GM21717 (cell line): Measurements from ENCODE around the gene SLC26A11.
A peak's percentile ranks its signal among the peaks of the same experiment; 100 is the strongest.
"Not testable (repeated sequence)": the region's sequence is repeated elsewhere in the genome, so short reads cannot be mapped to it uniquely, and the experiment has no call there.

ENCODE experiments used
- ATAC-seq: cut with Tn5 transposase; IDR thresholded peaks from one replicate; pipeline ENCODE4 v1.9.1; 2021; ENCODE audit warnings: mild to moderate bottlenecking, moderate library complexity; ENCODE audit not compliant: unreplicated experiment

The SLC26A11 gene

DNA sequence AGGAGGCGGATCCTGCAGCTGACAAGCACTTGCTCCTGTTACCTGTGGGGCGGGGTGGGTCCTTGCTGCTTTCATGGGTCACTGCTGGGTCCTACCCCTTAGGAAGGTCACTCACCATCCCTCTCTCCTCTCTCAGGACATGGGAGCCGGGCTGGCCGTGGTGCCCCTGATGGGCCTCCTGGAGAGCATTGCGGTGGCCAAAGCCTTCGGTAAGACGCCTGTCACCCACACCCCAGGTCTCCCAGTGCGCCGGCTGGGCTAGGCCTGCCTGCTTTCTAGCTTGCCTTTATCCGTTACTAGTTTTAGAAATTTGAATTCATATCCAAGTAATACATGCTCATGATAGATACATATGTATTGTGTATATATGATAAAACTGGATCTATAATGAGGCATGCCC lies 17.2 kb downstream of the SLC26A11 start:
- no peak for ATAC-seq

DNA sequence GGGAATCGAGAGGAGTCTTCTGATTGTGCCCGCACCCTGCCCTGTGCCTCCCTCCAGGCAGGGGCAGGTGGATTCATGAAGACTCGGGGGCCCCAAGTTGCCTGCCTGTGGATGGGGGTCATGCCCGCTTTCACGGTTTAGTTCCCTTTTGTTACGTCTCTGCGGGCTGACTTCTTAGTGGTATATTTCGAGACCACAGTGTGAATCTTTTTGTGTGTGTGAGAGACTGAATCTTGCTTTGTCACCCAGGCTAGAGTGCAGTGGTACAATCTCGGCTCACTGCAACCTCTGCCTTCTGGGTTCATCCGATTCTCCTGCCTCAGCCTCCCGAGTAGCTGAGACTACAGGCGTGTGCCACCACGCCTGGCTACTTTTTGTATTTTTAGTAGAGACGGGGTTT lies 22.3 kb downstream of the SLC26A11 start:
- no peak for ATAC-seq

DNA sequence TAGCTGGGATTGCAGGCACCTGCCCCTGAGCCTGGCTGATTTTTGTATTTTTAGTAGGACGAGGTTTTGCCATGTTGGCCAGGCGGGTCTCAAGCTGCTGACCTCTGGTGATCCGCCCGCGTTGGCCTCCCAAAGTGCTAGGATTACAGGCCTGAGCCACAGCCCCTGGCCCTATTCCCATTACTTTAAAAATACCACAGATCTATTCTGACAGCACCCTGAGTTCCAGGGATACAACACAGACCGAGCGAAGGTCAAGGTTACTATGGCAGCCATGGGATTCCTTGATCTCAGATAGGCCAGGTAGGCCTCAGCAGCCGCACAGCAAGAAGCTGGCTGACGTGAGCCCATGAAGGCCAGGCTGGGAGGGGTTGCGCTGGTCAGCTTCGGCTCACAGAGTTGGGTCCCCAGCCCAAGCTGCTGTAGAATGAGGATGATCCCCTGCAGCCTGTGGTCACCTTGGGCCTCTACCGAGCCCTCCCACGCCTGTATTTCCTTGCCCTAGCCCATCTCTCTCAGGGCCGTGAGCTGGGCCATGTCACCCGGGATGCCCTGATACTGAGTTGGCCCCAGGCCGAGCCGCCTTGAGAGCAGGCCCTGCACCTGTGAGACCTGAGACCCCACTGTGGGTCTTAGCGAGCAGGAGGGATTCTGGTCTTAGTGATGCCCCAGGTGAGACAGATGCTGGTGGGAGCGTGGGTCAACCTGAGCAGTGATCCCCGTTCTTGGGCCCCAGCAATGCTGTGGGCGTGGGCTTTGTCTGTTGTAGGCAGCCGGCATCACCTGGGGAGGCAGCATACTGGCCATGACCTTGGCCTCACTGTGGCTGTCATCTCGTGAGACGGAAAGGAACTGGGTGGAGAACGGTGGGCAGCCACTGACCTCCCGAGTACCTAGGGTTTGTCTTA lies 23.6 kb downstream of the SLC26A11 start:
- no peak for ATAC-seq

DNA sequence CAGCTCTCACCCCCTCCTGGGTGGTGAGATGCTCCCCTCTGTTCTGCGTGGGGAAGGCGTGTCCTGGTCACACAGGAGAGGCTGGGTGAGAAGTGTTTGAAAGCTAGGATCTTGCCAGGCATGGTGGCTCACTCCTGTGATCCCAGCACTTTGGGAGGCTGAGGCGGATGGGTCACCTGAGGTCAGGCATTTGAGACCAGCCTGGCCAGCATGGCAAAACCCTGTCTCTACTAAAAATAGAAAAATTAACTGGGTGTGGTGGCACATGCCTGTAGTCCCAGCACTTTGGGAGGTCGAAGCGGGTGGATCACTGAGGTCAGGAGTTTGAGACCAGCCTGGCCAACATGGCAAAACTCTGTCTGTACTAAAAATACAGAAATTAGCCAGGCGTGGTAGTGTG lies 24.2 kb downstream of the SLC26A11 start:
- ATAC-seq: not testable (repeated sequence)

DNA sequence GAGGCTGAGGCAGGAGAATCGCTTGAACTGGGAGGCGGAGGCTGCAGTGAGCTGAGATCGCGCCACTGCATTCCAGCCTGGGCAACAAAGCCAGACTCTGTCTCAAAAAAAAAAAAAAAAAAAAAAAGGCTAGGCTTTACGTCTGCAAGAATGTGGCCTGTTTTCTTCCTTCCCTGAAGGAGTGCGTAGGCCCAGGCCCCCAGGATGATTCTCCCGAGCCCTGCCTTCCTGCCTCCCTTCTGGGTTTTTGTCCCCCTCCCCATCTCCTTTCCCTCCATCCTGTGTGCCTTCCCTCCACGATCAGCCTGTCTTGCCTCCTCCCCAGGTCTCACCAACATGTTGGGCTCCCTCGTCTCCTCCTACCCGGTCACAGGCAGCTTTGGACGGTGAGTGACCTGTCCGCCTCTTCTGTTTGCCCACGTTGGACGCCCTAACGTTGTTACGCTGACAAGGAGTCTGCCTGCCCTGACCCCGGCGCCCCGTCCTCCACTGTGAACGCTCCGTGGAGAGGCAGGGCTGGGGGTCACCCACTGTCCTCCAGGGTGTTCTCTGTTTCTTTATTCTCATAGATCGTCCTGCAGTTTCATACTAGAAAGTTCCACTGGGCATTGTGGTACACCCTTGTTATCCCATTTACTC lies 24.8 kb downstream of the SLC26A11 start:
- ATAC-seq: no peak

DNA sequence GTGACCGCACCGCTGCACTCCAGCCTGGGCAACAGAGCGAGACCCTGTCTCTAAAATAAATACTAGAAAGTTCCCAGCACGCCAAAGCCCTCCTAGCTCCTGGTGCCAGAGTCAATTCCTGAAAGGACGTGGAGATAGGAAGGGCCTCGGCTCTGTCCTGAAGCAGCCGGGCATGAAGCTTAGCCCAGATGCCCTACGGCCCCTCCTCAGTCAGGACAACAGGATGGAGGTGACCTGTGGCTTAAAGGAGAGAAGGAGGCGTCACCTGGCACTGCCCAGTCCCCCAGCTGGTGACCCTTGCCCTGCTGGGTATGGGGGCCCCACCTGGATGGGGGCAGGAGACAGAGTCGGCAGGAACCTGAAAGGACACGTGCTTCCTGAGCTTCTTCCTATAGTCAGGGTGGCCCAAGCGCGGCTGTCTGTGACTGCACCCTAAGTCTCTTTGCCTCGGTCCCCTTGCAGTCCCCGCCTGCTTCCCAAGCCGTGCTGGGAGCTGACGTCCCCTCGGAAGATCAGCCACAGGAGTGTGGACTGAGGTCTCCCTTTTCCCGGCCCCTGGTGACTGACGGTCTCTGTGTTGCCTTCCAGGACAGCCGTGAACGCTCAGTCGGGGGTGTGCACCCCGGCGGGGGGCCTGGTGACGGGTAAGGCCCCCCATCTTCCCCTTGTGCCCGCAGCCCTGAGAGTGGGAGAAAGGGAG lies 25.5 kb downstream of the SLC26A11 start:
- ATAC-seq: no peak

DNA sequence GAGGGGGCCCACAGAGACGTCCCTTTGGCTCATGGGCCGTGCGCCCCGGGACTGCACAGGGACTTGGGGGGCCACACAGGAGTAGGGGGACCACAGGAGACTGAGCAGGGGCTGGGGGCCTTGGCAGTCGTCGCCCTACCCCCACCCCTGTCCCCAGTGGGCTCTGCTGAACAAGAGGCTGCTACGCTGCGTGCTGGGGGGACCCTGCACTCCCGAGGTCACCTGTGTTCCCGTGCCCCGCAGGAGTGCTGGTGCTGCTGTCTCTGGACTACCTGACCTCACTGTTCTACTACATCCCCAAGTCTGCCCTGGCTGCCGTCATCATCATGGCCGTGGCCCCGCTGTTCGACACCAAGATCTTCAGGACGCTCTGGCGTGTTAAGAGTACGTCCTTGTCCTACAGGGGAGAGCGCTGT lies 26.0 kb downstream of the SLC26A11 start:
- no peak for ATAC-seq

DNA sequence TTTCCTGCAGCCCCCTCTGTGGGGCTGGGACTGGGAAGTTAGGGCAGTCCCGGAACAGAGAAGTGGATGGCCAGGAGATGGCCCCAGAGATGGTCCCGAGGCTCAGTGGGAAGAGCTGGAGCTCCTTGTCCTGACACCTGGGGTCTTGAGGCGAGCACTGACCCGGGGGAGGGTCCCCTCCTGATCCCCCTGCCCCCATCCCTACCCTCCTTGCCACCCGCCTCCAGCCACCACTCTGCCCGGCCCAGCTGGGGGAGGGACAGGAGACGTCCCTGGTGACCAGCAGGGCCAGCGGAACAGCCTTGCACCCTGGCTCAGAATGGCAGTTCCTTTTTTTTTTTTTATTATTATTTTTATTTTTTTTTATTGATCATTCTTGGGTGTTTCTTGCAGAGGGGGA lies 26.5 kb downstream of the SLC26A11 start:
- no peak for ATAC-seq

DNA sequence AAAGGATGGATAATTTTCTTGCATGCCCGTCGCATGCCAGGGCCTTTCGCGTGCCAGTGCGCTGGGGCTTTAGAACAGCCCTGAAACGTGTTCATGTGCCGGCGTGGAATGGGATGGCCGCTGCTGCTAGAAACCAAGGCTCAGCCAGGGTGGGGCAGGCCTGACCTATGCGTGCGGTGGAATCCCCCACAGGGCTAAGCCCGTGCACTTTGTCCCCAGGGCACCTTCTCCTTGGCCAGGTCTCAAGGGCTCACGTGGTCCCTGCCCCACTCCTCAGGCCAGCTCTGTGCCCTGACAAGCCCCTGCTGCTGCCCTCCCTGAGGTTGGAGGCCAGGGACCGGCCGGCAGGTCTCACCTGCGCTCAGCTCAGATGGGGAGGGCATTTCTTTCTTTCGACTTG lies 27.3 kb downstream of the SLC26A11 start:
- ATAC-seq: no peak

DNA sequence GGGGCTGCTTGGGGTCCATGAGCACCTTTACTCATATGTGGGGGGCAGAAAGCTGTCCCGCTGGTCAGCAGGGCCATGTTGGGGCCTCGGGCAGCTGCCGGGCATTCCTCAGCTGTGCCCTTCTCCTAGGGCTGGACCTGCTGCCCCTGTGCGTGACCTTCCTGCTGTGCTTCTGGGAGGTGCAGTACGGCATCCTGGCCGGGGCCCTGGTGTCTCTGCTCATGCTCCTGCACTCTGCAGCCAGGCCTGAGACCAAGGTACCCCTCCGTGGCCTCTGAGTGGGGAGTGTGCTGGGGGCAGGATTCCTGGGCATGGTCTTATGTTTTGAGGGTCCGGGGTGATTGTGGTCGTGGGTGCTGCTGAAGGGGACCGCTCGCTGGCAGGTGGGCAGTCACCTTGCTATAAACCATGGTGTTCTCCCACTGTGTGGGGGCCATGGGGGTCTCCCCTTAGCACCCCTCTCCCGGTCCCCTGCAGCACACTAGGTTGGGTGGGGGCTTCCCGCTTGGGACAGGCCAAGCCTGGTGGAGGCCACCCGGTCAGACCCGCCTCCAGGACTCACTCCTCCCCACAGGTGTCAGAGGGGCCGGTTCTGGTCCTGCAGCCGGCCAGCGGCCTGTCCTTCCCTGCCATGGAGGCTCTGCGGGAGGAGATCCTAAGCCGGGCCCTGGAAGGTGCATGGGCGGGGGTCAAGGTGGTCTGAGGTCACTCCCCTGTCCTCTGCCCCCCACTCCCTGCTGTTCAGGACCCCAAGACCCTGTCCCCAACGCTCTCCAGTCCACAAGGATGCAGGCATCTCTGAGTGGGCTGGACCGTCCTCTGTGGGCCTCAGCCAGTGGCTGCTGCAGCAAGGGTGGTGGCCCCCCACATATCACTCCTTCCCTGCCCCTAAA lies 28.0 kb downstream of the SLC26A11 start:
- no peak for ATAC-seq

DNA sequence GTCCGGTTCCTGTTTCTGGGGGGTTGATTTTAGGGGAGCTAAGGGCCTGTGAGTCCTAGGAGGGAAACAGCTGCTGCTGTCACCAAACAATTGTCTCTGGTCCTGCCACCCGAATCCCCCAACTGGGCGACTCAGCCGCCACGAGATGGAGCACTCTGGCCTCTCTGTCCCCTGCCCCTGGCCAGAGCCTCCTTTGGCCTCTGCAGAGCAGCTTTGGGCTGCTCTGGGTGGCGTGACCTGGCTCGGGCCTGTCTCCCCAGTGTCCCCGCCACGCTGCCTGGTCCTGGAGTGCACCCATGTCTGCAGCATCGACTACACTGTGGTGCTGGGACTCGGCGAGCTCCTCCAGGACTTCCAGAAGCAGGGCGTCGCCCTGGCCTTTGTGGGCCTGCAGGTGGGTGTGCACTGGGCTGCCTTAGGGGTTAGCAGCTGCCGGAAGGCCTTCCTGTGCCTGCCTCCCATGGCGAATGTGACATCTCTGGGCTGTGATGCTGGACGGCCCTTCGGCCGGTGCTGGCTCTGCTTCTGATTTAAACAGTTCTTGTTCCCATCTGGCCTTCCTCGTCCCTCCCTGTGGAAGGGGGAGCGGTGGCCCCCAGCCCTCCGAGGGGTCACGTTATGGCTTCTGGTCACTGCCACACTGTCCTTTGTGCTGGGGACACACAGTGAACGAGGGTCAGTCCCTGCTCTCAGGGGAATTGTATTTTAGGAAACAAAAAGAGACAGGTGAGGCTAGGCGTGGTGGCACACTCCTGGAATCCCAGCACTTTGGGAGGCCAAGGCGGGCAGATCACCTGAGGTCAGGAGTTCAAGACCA lies 28.9 kb downstream of the SLC26A11 start:
- ATAC-seq: no peak

DNA sequence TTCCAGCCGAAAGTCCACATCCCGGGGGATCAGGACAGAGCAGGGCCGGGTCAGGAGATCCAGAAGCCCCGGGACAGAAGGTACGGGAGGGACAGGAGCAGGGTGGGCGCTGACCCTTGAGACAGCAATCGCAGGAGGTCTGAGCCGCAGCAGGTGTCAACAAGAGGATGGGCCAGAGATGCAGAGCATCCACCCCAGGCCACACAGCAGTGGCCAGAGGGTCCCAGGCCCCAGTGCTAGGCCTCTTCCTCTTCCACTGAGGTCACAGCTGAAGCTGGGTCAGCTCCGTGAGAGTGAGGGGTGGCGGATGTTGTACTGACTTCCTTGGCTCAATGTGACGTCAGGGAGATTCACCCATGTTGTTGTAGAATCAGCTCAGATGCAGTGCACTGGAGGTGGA lies 31.7 kb downstream of the SLC26A11 start:
- no peak for ATAC-seq

DNA sequence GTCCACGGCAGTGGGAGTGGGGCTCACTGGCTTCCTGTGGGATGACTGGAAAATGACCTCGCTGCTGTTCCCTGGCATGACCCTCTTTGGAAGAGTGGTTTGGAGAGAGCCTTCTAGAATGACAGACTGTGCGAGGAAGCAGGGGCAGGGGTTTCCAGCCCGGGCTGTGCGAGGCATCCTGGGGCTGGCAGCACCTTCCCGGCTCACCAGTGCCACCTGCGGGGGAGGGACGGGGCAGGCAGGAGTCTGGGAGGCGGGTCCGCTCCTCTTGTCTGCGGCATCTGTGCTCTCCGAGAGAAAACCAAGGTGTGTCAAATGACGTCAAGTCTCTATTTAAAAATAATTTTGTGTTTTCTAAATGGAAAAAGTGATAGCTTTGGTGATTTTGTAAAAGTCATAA lies 32.6 kb downstream of the SLC26A11 start:
- no peak for ATAC-seq

DNA sequence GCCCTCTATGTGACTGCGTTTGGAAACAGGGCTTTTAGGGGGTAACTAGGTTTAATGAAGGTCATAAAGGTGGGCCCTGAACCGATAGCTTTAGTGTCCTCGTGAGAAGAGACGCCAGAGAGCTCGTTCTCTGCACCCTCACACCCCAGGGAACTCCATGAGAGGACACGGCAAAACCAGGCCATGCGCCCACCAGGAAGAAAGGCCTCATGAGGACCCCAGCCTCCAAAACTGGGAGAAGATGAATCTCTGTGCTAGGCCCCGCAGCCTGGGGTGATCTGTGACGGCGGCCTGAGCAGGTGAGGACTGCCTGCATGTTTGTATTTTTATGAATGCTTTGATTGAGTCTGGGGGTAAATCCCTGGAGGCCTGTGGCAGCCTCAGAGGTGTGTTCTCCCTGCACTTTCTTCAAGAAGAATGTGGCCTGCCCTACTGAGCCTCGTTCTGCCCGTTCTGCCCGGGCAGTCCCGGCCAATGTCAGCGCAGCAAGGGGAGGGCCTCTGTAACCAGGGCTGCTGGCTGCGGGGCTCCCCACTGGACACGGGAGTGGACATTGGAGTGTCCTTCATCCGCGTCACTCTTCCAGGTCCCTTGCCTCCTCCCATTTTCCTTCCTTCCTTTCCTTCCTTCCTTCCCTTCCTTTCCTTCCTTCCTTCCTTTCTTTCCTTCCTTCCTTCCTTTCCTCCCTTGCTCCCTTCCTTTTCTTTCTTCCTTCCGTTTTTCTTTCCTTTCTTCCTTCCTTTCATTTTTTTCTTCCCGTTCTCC lies 33.6 kb downstream of the SLC26A11 start:
- ATAC-seq: no peak

DNA sequence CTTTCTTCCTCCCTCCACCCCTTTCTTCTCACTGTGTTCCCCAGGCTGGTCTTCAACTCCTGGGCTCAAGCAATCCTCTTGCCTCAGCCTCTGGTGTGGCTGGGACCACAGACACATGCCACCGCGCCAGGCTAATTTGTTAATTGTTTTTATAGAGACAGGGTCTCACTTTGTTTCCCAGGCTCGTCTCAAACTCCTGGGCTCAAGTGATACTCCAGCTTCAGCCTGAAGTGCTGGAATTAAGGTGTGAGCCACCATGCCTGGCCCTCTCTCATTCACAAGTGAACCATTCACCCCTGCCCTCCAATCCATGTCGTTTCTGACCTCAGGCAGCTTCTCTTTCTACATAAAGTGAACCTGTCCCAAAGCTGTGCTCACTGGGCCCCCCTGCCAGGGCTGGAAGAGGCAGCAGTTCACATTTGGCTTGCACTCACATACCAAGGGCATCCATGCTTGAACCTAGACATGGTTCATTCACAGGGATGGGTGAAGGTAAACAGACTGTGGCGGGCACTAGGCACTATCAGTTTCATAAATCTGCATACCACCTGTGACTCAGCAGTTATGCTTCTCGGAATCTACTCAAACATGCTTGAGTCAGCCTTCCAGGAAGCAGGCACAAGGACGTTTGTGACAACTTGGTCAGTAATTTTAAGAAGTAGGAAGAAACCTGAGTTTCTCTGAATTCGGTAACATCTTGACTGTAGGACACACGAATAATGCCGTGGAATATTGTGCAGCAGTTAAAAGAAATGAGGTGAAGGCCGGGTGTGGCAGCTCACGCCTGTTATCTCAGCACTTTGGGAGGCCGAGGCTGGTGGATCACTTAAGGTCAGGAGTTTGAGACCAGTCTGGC lies 34.4 kb downstream of the SLC26A11 start:
- ATAC-seq: peak; percentile 46

DNA sequence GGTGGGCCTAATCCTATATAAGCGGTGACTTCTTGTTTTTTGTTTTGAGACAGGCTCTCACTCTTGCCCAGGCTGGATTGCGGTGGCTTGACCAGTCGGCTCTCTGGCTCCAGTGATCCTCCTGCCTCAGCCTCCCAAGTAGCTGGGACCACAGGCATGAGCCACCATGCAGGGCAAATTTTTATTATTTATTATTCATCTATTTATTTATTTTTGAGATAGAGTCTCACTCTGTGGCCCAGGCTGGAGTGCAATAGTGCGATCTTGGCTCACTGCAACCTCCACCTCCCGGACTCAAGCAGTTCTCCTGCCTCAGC lies 35.8 kb downstream of the SLC26A11 start:
- no peak for ATAC-seq

DNA sequence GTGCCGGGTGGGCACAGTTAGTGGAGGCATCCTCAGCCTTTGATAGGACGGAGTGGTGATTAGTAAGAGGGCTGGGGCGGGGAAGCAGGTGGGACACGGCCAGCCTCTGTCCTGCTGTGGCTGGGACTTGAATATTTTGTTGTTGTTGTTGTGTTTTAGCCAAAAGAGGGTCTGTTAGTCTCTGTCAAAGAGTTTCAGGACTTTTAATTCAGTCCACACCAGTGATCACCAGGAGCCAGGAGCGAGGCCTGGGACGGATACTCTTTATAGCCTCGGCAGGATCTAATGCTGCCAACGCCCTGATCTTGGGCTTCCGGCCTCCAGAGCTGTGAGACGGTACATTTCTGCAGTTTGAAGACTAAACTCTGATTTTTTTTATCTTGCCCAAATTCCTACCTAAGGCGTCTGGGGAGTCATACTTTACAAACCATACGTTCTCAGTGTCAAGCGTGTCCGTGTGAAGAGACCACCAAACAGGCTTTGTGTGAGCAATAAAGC lies 37.5 kb downstream of the SLC26A11 start:
- no peak for ATAC-seq

DNA sequence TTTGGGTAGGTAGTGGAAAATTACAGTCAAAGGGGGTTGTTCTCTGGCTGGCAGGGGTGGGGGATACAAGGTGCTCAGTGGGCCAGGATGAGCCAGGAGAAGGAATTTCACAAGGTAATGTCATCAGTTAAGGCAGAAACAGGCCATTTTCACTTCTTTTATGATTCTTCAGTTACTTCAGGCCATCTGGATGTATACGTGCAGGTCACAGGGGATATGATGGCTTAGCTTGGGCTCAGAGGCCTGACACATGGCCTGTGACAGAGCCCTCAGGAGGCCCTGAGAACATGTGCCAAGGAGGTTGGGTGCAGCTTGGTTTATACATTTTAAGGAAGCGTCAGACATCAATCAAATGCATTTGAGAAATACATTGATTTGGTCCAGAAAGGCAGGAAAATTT lies 38.1 kb downstream of the SLC26A11 start:
- not testable (repeated sequence) for ATAC-seq
